DND-41 (cell line): Measurements from ENCODE around the gene KBTBD13.

Experiments used
- CTCF ChIP-seq: IDR thresholded peaks from 2 replicates; pipeline ENCODE4 v1.5.1; 2012; ENCODE audit warnings: borderline replicate concordance, low read length, moderate library complexity, mild to moderate bottlenecking; ENCODE audit not compliant: poor library complexity, severe bottlenecking; ENCODE audit errors: extremely low read depth
- EZH2 ChIP-seq: IDR thresholded peaks from 3 replicates; pipeline ENCODE4 v1.6.1; 2012; ENCODE audit warnings: borderline replicate concordance, low read depth, mild to moderate bottlenecking, moderate library complexity, low read length, inconsistent platforms; ENCODE audit not compliant: severe bottlenecking

GRCh38 chr15:65038836-65039235 is 37.7 kb upstream of the KBTBD13 start:
- no peak for TF ChIP-seq CTCF
- TF ChIP-seq EZH2: no peak
